K562 (cell line): Measurements from ENCODE around the gene PRM3. TPM values are rescaled to one million over a fixed set of nuclear protein-coding genes. Genes with fewer than 3 reads are reported as not detected.
A peak's percentile ranks its signal among the peaks of the same experiment; 100 is the strongest.

ENCODE experiments used
- CBX3 ChIP-seq, 2 experiments: IDR thresholded peaks; 1 replicate in 1 of 2; 2 replicates in 1 of 2; pipeline ENCODE4 v1.6.1; 2012; ENCODE audit warnings: inconsistent platforms in 2 of 2, low read length in 2 of 2, borderline replicate concordance in 1 of 2, control low read depth in 1 of 2
- ERF ChIP-seq: fragments of 450-650 bp; formaldehyde crosslinking; IDR thresholded peaks from 2 replicates; pipeline ENCODE4 v1.4.0; 2020; ENCODE audit warnings: mild to moderate bottlenecking, mixed read lengths
- ETS2 ChIP-seq: IDR thresholded peaks from 2 replicates; pipeline ENCODE4 v1.6.1; 2016; ENCODE audit warnings: borderline replicate concordance, missing genetic modification characterization, mild to moderate bottlenecking, moderate library complexity, missing compliant biosample characterization; ENCODE audit not compliant: poor library complexity, severe bottlenecking
- JUND ChIP-seq, 2 experiments: IDR thresholded peaks; 2 replicates in 1 of 2; 3 replicates in 1 of 2; pipeline ENCODE4 v1.6.1; 2011; ENCODE audit warnings: borderline replicate concordance in 2 of 2, low read depth in 2 of 2, low read length in 2 of 2, improper control_type of control experiment in 1 of 2, missing biosample characterization in 1 of 2, missing genetic modification characterization in 1 of 2, missing genetic modification reagents in 1 of 2
- MEF2A ChIP-seq: IDR thresholded peaks from 2 replicates; pipeline ENCODE4 v1.6.1; 2011; ENCODE audit warnings: low read depth, mild to moderate bottlenecking, low read length, moderate library complexity; ENCODE audit not compliant: control insufficient read depth
- MEIS2 ChIP-seq: fragments of 450-650 bp; IDR thresholded peaks from 2 replicates; pipeline ENCODE4 v1.6.1; 2014; ENCODE audit warnings: mild to moderate bottlenecking; ENCODE audit not compliant: partially characterized antibody
- MTA1 ChIP-seq: fragments of 450-650 bp; IDR thresholded peaks from 2 replicates; pipeline ENCODE4 v1.6.1; 2017; ENCODE audit warnings: borderline replicate concordance
- NBN ChIP-seq: fragments of 450-650 bp; IDR thresholded peaks from 2 replicates; pipeline ENCODE4 v1.6.1; 2016; ENCODE audit warnings: low read depth, mild to moderate bottlenecking
- NR3C1 ChIP-seq: sonication (generic); formaldehyde crosslinking; IDR thresholded peaks from 2 replicates; pipeline ENCODE4 v1.8.1; 2022; ENCODE audit warnings: missing genetic modification reagents
- PHTF2 ChIP-seq: fragments of 250-450 bp; sonication (Bioruptor Pico); IDR thresholded peaks from 2 replicates; pipeline ENCODE4 v1.5.0; 2021; ENCODE audit warnings: mild to moderate bottlenecking
- PRMT5 ChIP-seq: sonication (generic); formaldehyde crosslinking; IDR thresholded peaks from 2 replicates; pipeline ENCODE4 v1.5.0; 2020; ENCODE audit warnings: missing genetic modification reagents
- RNF2 ChIP-seq: sonication (generic); IDR thresholded peaks from 2 replicates; pipeline ENCODE4 v1.6.1; 2016
- SETDB1 ChIP-seq: IDR thresholded peaks from one replicate; pipeline ENCODE4 v1.6.1; 2012; ENCODE audit warnings: low read length, control low read depth, inconsistent platforms
- SPI1 ChIP-seq: IDR thresholded peaks from 2 replicates; pipeline ENCODE4 v1.6.1; 2011; ENCODE audit warnings: low read depth, low read length, control low read depth, borderline replicate concordance
- SUPT5H ChIP-seq: fragments of 450-650 bp; IDR thresholded peaks from 2 replicates; pipeline ENCODE4 v1.6.1; 2016
- TRIM25 ChIP-seq: fragments of 450-650 bp; IDR thresholded peaks from 2 replicates; pipeline ENCODE4 v1.7.0; 2016; ENCODE audit warnings: borderline replicate concordance
- polyA plus RNA-seq, 8 experiments: library from polyadenylated mRNA; depleted of rRNA in 4 of 8; stranded (reverse) in 5 of 8; unstranded in 3 of 8; fragments of >200 nt; fragmentation: Nextera tagmentation in 2 of 8; fragmentation: Illumina TruSeq in 1 of 8; extraction: Ambion mirVana in 2 of 8; extraction: Trizol in 1 of 8; gene quantifications; 2 replicates each; pipeline versions ENCODE4 v1.2.1 to v1.2.3, GENCODE V29; 2011 to 2014; ENCODE audit warnings: inconsistent platforms in 1 of 8, missing spikeins in 1 of 8
- total RNA-seq, 7 experiments: library from RNA; depleted of rRNA in 6 of 7; stranded (reverse); fragments of >200 nt in 6 of 7; fragmentation: Illumina TruSeq in 2 of 7; extraction: Trizol in 2 of 7; gene quantifications; 2 replicates each; pipeline versions ENCODE4 v1.2.1 to v1.2.3, GENCODE V29; 2011 to 2021; ENCODE audit warnings: low replicate concordance in 1 of 7
- TF ChIP-seq, protein P1 (sequence below): fragments of 250-450 bp; sonication (Bioruptor Pico); IDR thresholded peaks from 2 replicates; pipeline ENCODE4 v1.5.0; 2021; ENCODE audit warnings: mild to moderate bottlenecking, borderline replicate concordance
- TF ChIP-seq, protein P2 (sequence below): fragments of 450-650 bp; conservative IDR thresholded peaks from 2 replicates; pipeline ENCODE4 v1.6.1; 2016; ENCODE audit warnings: missing genetic modification characterization, low read depth, mild to moderate bottlenecking, missing compliant biosample characterization, moderate library complexity

Gene PRM3
- total and polyA plus RNA-seq, 9 of the 15 experiments (the other 6 are each of a cell fraction or from before 2014, with no cell fraction given), result not detected

DNA sequence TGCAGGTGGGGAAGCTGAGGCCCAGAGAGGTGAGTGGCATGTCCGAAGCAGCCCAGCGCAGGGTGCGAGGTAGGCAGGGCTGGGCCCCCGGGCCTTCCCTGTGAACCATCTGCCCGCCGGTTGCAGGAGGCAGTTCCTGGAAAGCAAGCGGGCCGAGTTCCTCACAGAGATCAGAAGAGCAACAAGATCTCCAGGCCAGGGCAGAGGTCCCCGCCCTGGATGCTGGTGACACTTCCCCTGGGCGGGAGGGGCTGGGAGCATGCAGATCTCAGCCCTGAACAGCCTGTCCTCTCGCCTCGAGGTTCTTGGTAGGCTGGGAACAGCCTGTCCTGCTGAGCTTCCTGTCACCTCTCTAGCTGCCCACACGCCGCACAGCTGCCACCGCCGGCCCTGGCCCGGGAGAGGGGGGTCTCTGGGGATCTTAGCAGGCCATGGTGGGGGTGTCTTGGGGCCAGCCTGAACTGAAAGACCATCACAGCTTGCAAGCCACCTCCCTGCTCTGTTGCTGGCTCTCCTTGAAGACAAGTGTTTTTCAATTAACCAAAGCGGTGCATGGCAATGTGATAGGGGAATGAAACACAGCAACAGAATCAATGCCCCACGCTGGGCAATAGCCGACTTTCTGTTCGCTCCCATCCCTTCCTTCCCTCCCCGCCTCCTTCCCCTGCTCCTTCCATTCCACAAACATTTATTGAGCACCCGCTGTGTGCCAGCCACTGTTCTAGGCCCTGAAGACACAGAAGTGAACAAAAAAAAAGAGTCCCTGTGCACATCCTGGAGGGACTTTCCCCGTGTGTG lies 49.1 kb downstream of the PRM3 start (continued):
- TF ChIP-seq, protein P1, sequence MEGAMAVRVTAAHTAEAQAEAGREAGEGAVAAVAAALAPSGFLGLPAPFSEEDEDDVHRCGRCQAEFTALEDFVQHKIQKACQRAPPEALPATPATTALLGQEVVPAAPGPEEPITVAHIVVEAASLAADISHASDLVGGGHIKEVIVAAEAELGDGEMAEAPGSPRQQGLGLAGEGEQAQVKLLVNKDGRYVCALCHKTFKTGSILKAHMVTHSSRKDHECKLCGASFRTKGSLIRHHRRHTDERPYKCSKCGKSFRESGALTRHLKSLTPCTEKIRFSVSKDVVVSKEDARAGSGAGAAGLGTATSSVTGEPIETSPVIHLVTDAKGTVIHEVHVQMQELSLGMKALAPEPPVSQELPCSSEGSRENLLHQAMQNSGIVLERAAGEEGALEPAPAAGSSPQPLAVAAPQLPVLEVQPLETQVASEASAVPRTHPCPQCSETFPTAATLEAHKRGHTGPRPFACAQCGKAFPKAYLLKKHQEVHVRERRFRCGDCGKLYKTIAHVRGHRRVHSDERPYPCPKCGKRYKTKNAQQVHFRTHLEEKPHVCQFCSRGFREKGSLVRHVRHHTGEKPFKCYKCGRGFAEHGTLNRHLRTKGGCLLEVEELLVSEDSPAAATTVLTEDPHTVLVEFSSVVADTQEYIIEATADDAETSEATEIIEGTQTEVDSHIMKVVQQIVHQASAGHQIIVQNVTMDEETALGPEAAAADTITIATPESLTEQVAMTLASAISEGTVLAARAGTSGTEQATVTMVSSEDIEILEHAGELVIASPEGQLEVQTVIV (CRISPR knock-in tag), result no peak
- TF ChIP-seq NBN (no peak), JUND (IDR thresholded peaks at IDR 0.05; ENCODE audit: borderline replicate concordance, low read depth, low read length) (peak; percentile 54), JUND (tag; IDR thresholded peaks at IDR 0.05; ENCODE audit: borderline replicate concordance, low read depth, low read length) (peak; percentile 63; the same call in 1 of the 3 replicates), MEIS2 (peak; percentile 35), SPI1 (peak; percentile 80), RNF2 (peak; percentile 47; the same call in 1 of the 2 replicates), SUPT5H (no peak), TRIM25 (no peak), NR3C1 (CRISPR knock-in tag) (no peak), PHTF2 (CRISPR knock-in tag) (no peak), MEF2A (no peak), MTA1 (0 out of 2 replicates have a peak, but pooled peaks have one; percentile 17), SETDB1 (no peak), ETS2 (tag) (no peak), PRMT5 (no peak), ERF (no peak), CBX3 (IDR thresholded peaks at IDR 0.05; ENCODE audit: borderline replicate concordance in 1 of 2, low read length in 2 of 2) (peak in 1 of 2 experiments; percentile 44; a peak in 1 of 3 replicates)
- TF ChIP-seq, protein P2, sequence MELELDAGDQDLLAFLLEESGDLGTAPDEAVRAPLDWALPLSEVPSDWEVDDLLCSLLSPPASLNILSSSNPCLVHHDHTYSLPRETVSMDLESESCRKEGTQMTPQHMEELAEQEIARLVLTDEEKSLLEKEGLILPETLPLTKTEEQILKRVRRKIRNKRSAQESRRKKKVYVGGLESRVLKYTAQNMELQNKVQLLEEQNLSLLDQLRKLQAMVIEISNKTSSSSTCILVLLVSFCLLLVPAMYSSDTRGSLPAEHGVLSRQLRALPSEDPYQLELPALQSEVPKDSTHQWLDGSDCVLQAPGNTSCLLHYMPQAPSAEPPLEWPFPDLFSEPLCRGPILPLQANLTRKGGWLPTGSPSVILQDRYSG, result 0 out of 2 replicates have a peak, but pooled peaks have one; percentile 34
